Amniotic epithelial cell (primary cell): ENCODE measurements around the gene LGALS7.
A peak's percentile ranks its signal among the peaks of the same experiment; 100 is the strongest.

Experiments used
- DNase-seq: peaks from one replicate; pipeline ENCODE4 v3.0.0-alpha.2; 2010; ENCODE audit warnings: low read depth

The LGALS7 gene

GRCh38 chr19:38737921-38738737 is 35.2 kb downstream of the LGALS7 start:
- DNase-seq, result no peak

GRCh38 chr19:38737281-38737865 is 35.9 kb downstream of the LGALS7 start:
- DNase-seq, result no peak

GRCh38 chr19:38736413-38737280 is 36.7 kb downstream of the LGALS7 start:
- peak; percentile 35 for DNase-seq

- DNase-seq, result no peak
These were observed 37.3 kb downstream of the LGALS7 start for GRCh38 chr19:38736036-38736412.

- DNase-seq, result no peak
These were observed 38.0 kb downstream of the LGALS7 start for GRCh38 chr19:38735257-38735686.

- no peak for DNase-seq
These were observed 38.7 kb downstream of the LGALS7 start for GRCh38 chr19:38734426-38735256.

- DNase-seq, result no peak
These were observed 39.2 kb downstream of the LGALS7 start for GRCh38 chr19:38734176-38734425.

- DNase-seq, result no peak
These were observed 39.7 kb downstream of the LGALS7 start for GRCh38 chr19:38733493-38734175.

GRCh38 chr19:38733241-38733492 is 40.1 kb downstream of the LGALS7 start:
- no peak for DNase-seq

- no peak for DNase-seq
These were observed 41.5 kb downstream of the LGALS7 start for GRCh38 chr19:38731654-38732301.

GRCh38 chr19:38730731-38731589 is 42.4 kb downstream of the LGALS7 start:
- no peak for DNase-seq

- no peak for DNase-seq
These were observed 42.9 kb downstream of the LGALS7 start for GRCh38 chr19:38730470-38730730.

- peak; percentile 38 for DNase-seq
These were observed 43.5 kb downstream of the LGALS7 start for GRCh38 chr19:38729653-38730469.

GRCh38 chr19:38728752-38729541 is 44.4 kb downstream of the LGALS7 start:
- no peak for DNase-seq

- DNase-seq, result peak; percentile 95
These were observed 45.3 kb downstream of the LGALS7 start for GRCh38 chr19:38727868-38728660.

GRCh38 chr19:38727306-38727867 is 45.9 kb downstream of the LGALS7 start:
- no peak for DNase-seq

GRCh38 chr19:38726761-38727301 is 46.5 kb downstream of the LGALS7 start:
- no peak for DNase-seq
